ENCODE results near the gene FAP. TPM values are rescaled to one million over a fixed set of nuclear protein-coding genes. Genes with fewer than 3 reads are reported as not detected.

The FAP gene
- total RNA-seq, 4 donors from 2014 or later: 2.1 to 16.7 (median 8.9) TPM

DNA sequence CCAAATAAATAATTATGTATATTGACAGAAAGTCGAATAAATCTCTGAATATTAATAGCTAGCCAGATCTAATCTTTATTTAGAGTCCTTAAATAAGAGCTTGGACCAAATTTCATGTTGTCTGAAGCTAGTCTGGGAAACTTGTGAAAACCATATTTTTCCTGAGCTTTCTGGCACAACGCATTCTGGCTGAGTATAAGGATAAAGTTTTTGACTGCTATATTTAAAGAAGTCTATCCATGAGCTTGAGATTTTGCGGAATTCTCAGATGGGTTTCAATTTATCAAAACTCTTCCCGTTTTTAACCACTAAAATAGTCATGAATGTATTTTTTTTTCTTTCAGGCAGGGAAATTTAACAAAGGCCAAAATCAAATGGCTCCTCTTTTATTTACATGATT, 23.8 kb downstream of the FAP start:
- 74 to 81% methylated on average over 4 of the region's 4 CpGs for WGBS, 2 donors
- intact Hi-C loops (cut with DNase I): no loop called here
- no peaks in the 10 kb centered on the region for H3K9me3 ChIP-seq

DNA sequence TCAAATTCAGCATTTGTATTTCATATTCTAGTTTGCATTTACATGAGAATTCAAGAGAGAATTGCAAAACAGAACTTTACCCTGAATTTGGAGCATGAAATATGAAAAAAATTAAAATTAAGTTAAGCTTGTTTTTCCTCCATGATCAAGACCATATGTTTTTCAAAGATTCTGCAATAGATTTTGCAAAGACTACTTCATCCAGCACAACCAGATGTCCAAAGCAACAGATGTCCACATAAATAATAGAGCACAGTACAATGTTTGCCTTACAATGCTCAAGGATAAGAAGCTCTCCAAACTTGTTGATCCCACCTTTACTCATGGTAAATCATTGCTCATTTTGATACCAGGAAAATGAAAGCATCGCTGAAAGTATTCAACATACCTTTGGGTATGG, 25.6 kb downstream of the FAP start:
- no peak for DNase-seq
- TF ChIP-seq, protein P1, sequence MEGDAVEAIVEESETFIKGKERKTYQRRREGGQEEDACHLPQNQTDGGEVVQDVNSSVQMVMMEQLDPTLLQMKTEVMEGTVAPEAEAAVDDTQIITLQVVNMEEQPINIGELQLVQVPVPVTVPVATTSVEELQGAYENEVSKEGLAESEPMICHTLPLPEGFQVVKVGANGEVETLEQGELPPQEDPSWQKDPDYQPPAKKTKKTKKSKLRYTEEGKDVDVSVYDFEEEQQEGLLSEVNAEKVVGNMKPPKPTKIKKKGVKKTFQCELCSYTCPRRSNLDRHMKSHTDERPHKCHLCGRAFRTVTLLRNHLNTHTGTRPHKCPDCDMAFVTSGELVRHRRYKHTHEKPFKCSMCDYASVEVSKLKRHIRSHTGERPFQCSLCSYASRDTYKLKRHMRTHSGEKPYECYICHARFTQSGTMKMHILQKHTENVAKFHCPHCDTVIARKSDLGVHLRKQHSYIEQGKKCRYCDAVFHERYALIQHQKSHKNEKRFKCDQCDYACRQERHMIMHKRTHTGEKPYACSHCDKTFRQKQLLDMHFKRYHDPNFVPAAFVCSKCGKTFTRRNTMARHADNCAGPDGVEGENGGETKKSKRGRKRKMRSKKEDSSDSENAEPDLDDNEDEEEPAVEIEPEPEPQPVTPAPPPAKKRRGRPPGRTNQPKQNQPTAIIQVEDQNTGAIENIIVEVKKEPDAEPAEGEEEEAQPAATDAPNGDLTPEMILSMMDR (IDR thresholded peaks at IDR 0.05): no peak
- no peak for TF ChIP-seq POLR2A (IDR thresholded peaks at IDR 0.05)
- Histone ChIP-seq H3K4me1 (no peaks in the 10 kb centered on the region), H3K27me3 (no peaks in the 10 kb centered on the region), H3K27ac (no peak overlapping the region), H3K9me3 (no peaks in the 10 kb centered on the region), H3K36me3 (no peaks in the 10 kb centered on the region), H3K4me3 (replicated peaks in 1 of 3) (no peak overlapping the region)
- intact Hi-C loops (cut with DNase I): no loop called here
- WGBS, 2 donors: 87 to 91% methylated on average over 1 of the region's 1 CpG

More for the DNA sequence above, 23.8 kb downstream of the FAP start:
- Histone ChIP-seq H3K27ac (no peak overlapping the region), H3K36me3 (no peaks in the 10 kb centered on the region), H3K27me3 (no peaks in the 10 kb centered on the region), H3K4me3 (replicated peaks in 1 of 3) (no peak overlapping the region), H3K4me1 (no peaks in the 10 kb centered on the region)
- TF ChIP-seq, protein P1 (IDR thresholded peaks at IDR 0.05): no peak
- no peak for TF ChIP-seq POLR2A (IDR thresholded peaks at IDR 0.05)
- DNase-seq: no peak

DNA sequence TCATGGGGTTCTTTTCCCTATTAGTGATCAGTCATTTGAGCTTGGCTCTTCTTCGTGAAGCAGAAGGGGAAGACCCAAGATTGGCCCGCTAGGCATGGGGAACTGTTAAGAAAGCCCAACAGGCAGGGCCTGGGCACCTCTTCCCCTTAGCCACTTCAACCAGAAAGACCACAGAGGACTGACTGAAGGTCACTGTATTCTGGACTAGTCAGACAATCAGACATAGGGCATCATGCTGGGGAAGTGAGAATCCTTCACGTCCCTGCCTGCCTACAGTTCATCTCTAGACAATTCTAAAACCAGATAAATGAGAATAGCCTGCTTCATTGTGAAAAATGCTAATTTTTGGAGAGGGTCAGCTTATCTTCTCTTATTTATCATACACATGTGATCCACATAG, 28.1 kb downstream of the FAP start:
- no peaks in the 10 kb centered on the region for H3K36me3 ChIP-seq
- H3K9me3 ChIP-seq: no peaks in the 10 kb centered on the region
- WGBS, 2 donors: 79 to 91% methylated on average over 3 of the region's 3 CpGs
- H3K4me3 ChIP-seq (replicated peaks in 1 of 3): no peak overlapping the region
- no peak overlapping the region for H3K27ac ChIP-seq
- TF ChIP-seq, protein P1 (IDR thresholded peaks at IDR 0.05): no peak
- TF ChIP-seq POLR2A (IDR thresholded peaks at IDR 0.05): no peak
- H3K27me3 ChIP-seq: no peaks in the 10 kb centered on the region
- intact Hi-C loops (cut with DNase I): no loop called here
- H3K4me1 ChIP-seq: no peaks in the 10 kb centered on the region
- no peak for DNase-seq

DNA sequence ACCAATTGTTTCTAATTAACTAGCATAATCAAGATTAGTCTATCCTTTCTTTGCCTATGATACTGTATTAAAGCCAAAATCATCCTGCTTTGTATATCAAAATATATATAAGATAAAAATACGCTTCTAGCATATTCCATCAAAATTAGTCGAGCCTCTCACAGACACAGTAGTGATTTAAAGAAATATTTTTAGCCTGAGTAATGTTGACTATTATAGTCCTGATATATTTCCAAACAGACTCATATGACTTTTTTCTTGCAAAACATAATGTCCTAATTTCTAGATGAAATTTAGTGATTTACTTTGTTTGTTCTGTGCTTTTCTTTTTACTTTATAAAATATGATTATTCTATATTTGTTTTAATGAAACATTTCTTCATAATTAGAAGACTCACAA, 30.9 kb downstream of the FAP start:
- Histone ChIP-seq H3K36me3 (no peaks in the 10 kb centered on the region), H3K4me3 (replicated peaks in 1 of 3) (no peak overlapping the region), H3K27me3 (no peaks in the 10 kb centered on the region), H3K4me1 (no peaks in the 10 kb centered on the region), H3K9me3 (no peaks in the 10 kb centered on the region), H3K27ac (no peak overlapping the region)
- TF ChIP-seq, protein P1 (IDR thresholded peaks at IDR 0.05): no peak
- TF ChIP-seq POLR2A (IDR thresholded peaks at IDR 0.05): no peak
- DNase-seq: no peak
- intact Hi-C loops (cut with DNase I): no loop called here
- 85 to 86% methylated on average over 2 of the region's 2 CpGs for WGBS, 2 donors

DNA sequence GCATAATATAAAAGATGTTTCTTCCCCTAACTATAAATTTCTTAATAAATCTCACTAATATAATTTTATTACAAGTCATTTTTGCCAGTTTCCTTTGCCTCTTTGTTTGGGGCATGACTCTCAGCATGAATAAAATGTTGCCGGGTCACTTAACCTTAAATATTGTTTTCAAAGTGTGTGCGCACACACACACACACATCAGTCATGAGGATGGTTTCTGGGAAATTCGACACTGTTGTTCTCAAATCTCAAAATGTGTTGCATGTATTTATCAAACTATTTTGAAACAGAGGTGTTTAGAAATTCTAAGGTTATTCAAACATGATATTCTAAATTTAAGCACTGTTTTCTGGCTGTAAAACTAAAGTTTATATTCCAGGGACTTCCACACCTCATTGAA, 31.5 kb downstream of the FAP start:
- no peak overlapping the region for H3K4me3 ChIP-seq (replicated peaks in 1 of 3)
- no peaks in the 10 kb centered on the region for H3K36me3 ChIP-seq
- no peaks in the 10 kb centered on the region for H3K9me3 ChIP-seq
- no peaks in the 10 kb centered on the region for H3K27me3 ChIP-seq
- no peak for DNase-seq
- no peak overlapping the region for H3K27ac ChIP-seq
- intact Hi-C loops (cut with DNase I): no loop called here
- no peaks in the 10 kb centered on the region for H3K4me1 ChIP-seq
- WGBS, 2 donors: 89 to 90% methylated on average over 3 of the region's 3 CpGs
- TF ChIP-seq, protein P1 (IDR thresholded peaks at IDR 0.05): no peak
- TF ChIP-seq POLR2A (IDR thresholded peaks at IDR 0.05): no peak

Measured in thyroid gland (tissue), 4 donors.